NB4 (cell line): ENCODE data around the gene L2HGDH.

Source experiments
- DNase-seq: peaks from one replicate; pipeline ENCODE4 v3.0.0; 2010; ENCODE audit warnings: low read depth
- H3K4me3 ChIP-seq: one replicate; pipeline ENCODE4 v1.5.1; 2011; ENCODE audit warnings: mild to moderate bottlenecking, low read depth, low read length, moderate library complexity
- MYC ChIP-seq: IDR thresholded peaks from 2 replicates; pipeline ENCODE4 v1.6.1; 2011; ENCODE audit warnings: low read depth, low read length
- POLR2A ChIP-seq: IDR thresholded peaks from 2 replicates; pipeline ENCODE4 v1.6.1; 2011; ENCODE audit warnings: mild to moderate bottlenecking; ENCODE audit not compliant: insufficient read length; ENCODE audit errors: extremely low read depth
- TF ChIP-seq, protein P1 (sequence below): IDR thresholded peaks from one replicate; pipeline ENCODE4 v1.5.1; 2012; ENCODE audit warnings: low read depth, low read length
- TF ChIP-seq, protein P2 (sequence below): IDR thresholded peaks from 2 replicates; pipeline ENCODE4 v1.6.1; 2011; ENCODE audit warnings: low read depth, low read length

L2HGDH gene

DNA sequence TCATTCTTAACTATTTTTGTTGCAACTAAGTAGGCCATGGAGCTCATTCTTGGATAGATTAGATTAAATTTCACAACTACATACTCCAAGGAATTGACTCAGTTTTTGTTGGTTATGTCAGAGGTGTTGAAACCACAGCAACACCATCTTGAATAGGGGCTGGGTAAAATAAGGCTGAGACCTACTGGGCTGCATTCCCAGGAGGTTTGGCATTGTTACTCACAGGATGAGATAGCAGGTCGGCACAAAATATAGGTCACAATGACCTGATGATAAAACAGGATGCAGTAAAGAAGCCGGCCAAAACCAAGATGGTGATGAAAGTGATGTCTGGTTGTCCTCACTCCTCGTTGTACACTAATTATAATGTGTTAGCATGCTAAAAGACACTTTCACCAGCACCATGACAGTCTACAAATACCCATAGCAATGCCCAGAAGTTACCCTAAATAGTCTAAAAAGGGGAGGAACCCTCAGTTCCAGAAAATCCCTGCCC is 21.0 kb upstream of the L2HGDH start:
- peak; percentile 80 for DNase-seq
- TF ChIP-seq, protein P1, sequence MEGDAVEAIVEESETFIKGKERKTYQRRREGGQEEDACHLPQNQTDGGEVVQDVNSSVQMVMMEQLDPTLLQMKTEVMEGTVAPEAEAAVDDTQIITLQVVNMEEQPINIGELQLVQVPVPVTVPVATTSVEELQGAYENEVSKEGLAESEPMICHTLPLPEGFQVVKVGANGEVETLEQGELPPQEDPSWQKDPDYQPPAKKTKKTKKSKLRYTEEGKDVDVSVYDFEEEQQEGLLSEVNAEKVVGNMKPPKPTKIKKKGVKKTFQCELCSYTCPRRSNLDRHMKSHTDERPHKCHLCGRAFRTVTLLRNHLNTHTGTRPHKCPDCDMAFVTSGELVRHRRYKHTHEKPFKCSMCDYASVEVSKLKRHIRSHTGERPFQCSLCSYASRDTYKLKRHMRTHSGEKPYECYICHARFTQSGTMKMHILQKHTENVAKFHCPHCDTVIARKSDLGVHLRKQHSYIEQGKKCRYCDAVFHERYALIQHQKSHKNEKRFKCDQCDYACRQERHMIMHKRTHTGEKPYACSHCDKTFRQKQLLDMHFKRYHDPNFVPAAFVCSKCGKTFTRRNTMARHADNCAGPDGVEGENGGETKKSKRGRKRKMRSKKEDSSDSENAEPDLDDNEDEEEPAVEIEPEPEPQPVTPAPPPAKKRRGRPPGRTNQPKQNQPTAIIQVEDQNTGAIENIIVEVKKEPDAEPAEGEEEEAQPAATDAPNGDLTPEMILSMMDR = no peak
- TF ChIP-seq MYC = no peak
- TF ChIP-seq, protein P2, sequence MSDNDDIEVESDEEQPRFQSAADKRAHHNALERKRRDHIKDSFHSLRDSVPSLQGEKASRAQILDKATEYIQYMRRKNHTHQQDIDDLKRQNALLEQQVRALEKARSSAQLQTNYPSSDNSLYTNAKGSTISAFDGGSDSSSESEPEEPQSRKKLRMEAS = no peak
- no peak for TF ChIP-seq POLR2A
- H3K4me3 ChIP-seq = no peak overlapping the region

DNA sequence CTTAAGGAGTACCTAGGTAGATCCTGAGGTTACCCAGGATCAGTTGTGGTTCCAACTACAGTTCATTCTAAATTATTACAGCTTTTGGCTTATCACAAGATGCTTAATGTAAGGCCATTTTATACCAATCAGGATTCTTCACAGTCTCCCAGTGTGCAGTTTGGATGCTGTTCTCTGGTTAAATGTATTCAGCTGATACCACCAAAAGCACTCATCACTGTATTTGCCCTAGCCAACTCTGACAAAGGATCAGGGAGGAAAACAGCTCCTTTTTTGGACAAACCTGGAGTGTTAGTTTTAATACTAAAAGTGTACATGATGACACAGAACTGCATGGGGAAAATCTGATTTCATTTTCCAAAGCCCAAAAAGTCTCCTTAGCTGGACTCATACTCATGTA is 19.6 kb upstream of the L2HGDH start:
- DNase-seq = no peak
- H3K4me3 ChIP-seq = no peak overlapping the region
- TF ChIP-seq, protein P2 = no peak
- TF ChIP-seq, protein P1 = no peak
- TF ChIP-seq POLR2A (no peak), MYC (no peak)

DNA sequence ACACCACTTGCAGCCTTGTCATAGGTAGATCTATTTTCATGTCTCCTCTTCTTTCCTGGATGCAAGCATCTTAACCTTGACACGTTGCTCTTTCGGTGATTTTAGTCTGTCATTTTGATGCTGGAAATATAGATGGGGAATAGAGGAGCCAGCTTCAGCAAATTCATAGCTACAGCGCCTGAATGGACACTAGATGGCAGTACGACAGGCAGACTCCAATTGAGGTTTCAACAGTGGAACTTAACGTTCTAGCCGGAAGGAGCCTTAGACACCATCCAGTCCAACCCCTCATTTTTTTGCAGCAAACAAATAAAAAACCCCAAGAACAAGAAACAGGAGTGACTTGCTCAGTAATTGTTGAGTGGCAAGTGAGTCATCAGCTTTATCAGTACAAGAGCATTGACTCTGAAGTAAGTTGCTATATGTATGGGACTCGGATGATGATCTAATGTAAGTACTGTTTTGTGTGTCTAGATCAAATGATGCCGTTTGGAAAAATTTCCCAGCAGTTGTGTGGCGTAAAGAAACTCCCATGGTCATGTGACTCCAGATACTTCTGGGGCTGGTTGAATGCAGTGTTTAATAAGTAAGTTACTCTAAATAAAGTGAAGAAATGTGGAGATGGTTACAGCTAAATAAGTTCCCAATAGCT is 9.1 kb upstream of the L2HGDH start:
- peak; percentile 95 for DNase-seq
- TF ChIP-seq, protein P1 = peak; percentile 89
- TF ChIP-seq, protein P2 = peak; percentile 17; the same call in 1 of the 2 replicates
- TF ChIP-seq MYC (0 out of 2 replicates have a peak, but pooled peaks have one; percentile 28), POLR2A (no peak)
- H3K4me3 ChIP-seq = peak overlapping the region; percentile 12

DNA sequence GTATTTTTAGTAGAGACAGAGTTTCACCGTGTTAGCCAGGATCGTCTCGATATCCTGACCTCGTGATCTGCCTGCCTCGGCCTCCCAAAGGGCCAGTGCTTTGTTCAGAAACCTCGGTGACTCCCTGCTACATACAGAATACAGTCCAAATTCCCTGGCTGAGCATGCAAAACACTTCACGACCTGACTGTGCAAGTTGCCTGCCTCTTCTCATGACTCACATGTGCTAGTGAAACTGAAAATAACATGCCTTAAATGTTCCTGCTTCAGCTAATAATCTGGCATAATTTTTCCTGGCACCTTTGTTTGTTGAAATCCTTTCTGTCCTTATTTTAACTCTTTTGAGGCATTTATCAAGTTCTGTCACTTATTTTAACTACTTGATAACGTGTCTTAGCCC is 8.3 kb upstream of the L2HGDH start:
- no peak overlapping the region for H3K4me3 ChIP-seq
- no peak for TF ChIP-seq MYC
- TF ChIP-seq, protein P2 = no peak
- TF ChIP-seq, protein P1 = no peak
- TF ChIP-seq POLR2A = no peak
- DNase-seq = no peak

DNA sequence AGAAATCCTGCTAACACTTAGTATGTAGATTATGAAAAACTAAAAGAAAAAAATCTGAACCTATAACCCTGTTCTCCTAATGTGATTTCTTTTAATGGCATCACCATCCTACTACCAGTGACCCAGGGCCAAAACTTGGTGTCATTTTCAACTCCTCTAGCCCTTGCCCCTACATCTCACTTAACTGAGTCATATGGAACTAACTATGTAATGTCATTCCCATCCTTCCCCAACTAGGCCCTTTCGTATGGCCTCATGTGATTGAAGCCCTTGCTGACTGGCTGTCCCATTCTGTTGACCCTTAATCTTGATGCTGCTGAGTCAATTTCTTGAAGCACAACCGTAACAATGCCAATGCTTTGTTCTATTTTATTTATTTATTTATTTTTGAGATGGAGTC is 7.7 kb upstream of the L2HGDH start:
- no peak for DNase-seq
- H3K4me3 ChIP-seq = no peak overlapping the region
- no peak for TF ChIP-seq POLR2A
- no peak for TF ChIP-seq MYC
- TF ChIP-seq, protein P2 = no peak
- TF ChIP-seq, protein P1 = no peak
